Tibial nerve (tissue), 4 donors: ENCODE results near the gene PLP2.

Experiments used
- CTCF ChIP-seq, 5 experiments: fragments of 200-600 bp in 3 of 5; fragments of 450-650 bp in 2 of 5; sonication (generic) in 3 of 5; IDR thresholded peaks; one replicate each; pipeline ENCODE4 v1.5.1; 2016 to 2019; ENCODE audit warnings: antibody characterized with exemption in 5 of 5, mild to moderate bottlenecking in 3 of 5, moderate library complexity in 2 of 5
- EP300 ChIP-seq, 2 donors: sonication (generic); formaldehyde crosslinking; IDR thresholded peaks; one replicate each; pipeline ENCODE4 v1.6.1; 2017; ENCODE audit warnings: antibody characterized with exemption in 2 of 2, mild to moderate bottlenecking in 1 of 2
- POLR2A ChIP-seq, 2 donors: fragments of 450-650 bp; IDR thresholded peaks; one replicate each; pipeline ENCODE4 v1.6.1; 2017; ENCODE audit warnings: antibody characterized with exemption in 2 of 2, mild to moderate bottlenecking in 2 of 2, moderate library complexity in 2 of 2

GRCh38 chrX:49167740-49168108 lies 4.0 kb upstream of the PLP2 start:
- TF ChIP-seq CTCF (IDR thresholded peaks at IDR 0.05) (no peak), EP300 (IDR thresholded peaks at IDR 0.05) (no peak), POLR2A (IDR thresholded peaks at IDR 0.05) (no peak)
